Endothelial cell of hepatic sinusoid (primary cell): ENCODE results near the gene KIF1B.

Experiments
- in situ Hi-C: cut with HindIII; loops from 2 replicates; pipeline ENCODE4 v1.10.0; 2017; ENCODE audit warnings: low sequenced_read_pairs

Gene KIF1B

DNA sequence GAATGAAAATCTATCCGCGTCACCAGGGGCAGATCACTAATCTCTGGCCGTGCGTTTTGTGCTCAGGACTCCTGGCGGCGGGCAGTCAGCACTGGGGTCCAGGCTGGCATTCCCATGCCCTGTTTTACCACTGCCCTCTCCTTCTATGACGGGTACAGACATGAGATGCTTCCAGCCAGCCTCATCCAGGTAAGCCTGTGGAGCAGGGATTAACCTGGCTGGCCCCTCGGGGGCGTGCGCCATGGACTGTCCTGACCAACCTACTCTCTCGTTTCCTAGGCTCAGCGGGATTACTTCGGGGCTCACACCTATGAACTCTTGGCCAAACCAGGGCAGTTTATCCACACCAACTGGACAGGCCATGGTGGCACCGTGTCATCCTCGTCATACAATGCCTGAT lies 209.0 kb downstream of the KIF1B start:
- in situ Hi-C loops, result loop anchor here (5.0 kb wide), 1 partner anchor 38 kb away; no protein-coding TSS in a partner anchor

DNA sequence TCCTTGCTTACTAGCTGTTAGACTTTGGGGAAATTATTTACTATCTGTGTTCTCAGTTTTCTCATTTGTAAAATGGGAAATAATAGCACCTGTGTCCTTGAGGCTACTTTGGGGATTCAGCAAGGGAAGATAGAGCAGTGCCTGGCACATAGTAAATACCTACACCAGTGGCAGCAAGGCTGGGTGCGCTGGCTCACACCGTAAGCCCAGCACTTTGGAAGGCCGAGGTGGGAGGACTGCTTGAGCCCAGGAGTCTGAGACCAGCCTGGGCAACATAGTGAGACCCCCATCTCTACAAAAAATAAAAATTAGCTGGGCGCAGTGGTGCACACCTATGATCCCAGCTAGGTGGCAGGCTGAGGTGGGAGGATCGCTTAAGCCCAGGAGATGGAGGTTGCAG lies 211.3 kb downstream of the KIF1B start:
- in situ Hi-C loops, result no loop called here

DNA sequence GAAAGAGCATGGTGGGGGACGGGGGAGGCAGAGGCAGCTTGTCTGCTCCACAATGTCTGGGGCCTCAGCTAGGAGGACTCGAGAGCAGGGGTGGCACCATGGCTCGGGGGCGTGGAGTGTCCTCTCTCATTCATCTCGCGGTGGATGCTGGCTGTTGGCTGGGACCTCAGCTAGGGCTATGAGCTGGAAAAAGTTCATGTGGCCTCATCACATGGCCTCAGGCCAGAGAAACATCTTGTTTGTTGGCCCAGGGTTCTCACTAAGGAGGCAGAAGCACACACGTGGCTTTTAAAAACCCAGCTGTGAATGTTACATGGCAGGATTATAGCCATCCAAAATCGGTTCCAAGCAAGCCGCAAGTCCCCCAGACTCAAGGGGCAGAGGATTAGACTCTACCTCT lies 213.7 kb downstream of the KIF1B start:
- in situ Hi-C loops, result no loop called here

DNA sequence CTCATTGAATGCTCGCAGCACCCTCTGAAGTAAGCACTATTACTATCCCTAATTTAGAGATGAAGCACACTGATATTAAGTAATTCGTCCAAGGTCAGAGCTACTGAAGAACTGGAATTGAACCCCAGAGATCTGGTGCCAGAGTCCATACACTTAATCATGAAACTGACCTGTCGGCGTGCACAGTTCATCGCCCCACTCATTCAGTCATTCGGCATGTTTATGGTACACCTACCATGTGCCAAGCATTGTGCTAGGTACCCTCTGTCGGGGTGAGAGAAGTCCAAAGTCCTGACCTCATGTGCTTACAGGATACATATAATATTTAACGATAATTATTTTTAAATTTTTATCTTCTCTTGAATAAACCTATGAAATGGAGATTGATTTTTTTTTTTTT lies 214.3 kb downstream of the KIF1B start:
- in situ Hi-C loops, result loop anchor here (5.0 kb wide), 1 partner anchor 47 kb away; no protein-coding TSS in a partner anchor

DNA sequence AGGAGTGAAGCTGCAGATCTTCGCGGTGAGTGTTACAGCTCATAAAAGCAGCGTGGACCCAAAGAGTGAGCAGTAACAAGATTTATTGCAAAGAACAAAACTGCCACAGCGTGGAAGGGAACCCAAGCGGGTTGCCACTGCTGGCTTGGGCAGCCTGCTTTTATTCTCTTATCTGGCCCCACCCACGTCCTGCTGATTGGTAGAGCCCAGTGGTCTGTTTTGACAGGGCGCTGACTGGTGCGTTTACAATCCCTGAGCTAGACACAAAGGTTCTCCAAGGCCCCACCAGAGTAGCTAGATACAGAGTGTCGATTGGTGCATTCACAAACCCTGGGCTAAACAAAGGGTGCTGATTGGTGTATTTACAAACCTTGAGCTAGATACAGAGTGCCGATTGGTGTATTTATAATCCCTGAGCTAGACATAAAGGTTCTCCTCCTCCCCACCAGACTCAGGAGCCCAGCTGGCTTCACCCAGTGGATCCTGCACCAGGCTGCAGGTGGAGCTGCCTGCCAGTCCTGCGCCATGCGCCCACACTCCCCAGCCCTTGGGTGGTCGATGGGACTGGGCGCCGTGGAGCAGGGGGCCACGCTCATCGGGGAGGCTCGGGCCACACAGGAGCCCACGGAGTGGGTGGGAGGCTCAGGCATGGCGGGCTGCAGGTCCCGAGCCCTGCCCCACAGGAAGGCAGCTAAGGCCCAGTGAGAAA lies 215.6 kb downstream of the KIF1B start:
- in situ Hi-C loops, result loop anchor here (5.0 kb wide), 1 partner anchor 49 kb away; no protein-coding TSS in a partner anchor

DNA sequence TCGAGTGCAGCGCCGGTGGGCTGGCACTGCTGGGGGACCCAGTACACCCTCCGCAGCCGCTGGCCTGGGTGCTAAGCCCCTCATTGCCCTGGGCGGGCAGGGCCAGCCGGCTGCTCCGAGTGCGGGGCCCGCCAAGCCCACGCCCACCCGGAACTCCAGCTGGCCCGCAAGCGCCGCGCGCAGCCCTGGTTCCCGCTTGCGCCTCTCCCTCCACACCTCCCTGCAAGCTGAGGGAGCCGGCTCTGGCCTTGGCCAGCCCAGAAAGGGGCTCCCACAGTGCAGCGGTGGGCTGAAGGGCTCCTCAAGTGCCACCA lies 216.1 kb downstream of the KIF1B start:
- in situ Hi-C loops, result loop anchor here (5.0 kb wide), 1 partner anchor 49 kb away; no protein-coding TSS in a partner anchor

DNA sequence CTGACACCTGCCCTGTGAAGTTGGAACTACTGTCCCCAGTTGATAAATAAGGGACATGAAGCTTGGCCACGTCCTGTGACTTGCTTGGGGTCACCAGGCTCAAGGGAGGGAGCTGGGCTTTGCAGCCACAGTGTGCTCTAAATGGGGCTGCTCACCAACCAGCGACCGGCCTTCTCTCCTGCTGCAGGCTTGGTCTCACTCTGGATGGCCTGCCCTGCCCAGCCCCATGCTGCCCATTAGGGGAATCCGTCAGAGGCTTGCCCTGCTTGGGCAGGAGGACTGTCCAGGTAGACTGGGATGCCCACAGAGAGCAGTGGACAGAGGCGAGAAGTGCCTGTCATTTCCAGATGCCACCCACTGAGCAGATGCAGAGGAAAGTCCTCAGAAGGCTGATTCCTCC lies 218.6 kb downstream of the KIF1B start:
- in situ Hi-C loops, result loop anchor here (5.0 kb wide), 1 partner anchor 52 kb away; no protein-coding TSS in a partner anchor

DNA sequence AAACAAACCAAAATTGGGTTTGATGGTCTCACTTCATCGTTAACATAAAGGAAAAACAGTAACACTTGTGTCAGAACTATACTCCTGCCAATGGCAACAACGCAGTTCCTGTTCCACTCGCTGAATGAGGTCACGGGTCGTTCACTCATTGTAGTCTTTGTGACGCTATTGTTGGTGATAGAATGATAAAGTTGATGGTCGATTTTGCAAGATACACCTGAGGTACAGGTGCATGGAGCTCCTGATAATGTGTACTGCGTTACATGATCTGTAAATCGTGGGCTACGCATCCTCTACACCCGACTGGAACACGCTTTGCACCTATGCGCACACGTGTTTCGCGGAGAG lies 219.5 kb downstream of the KIF1B start:
- in situ Hi-C loops, result loop anchor here (5.0 kb wide), 1 partner anchor 53 kb away; no protein-coding TSS in a partner anchor

DNA sequence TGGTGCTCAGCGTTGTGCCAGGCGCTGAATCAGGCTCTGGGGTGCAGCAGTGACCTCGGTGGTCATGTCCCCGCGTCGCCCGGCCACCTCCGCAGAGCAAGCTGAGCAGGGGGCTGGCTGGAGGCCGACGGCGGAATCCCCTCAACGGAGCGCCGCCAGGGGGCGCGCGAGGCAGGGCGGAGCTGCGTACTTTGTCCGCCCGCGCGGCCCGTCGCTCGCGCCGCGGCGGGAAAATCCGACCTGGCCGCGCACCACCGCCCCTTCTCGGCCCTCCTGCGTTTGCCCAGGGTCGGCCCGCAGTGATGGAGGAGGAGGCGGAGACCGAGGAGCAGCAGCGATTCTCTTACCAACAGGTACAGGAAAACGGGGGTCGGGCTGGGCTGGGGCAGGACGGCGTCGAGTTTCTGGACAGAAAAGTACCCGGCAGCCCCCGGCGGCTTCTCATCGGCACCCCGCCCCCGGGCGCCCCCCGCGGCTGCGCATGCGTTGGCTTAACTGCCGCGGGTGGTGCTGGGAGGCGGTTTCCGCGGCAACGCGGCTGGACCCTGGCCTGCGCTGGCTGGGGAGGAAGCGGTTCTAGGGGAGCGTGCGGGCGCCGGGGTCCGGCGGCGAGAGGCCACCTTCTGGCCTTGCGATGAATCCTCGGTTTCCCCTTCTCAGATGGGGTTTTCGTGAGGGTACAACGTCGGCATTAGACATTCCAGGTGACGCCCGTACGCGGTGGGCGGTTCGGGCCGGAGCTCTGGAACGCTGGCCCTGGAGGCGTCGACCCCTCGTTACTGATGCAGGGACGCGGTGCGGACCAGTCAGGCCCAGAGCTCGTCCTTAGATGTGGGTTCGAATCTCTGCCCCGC lies 220.1 kb downstream of the KIF1B start, which contains the start of gene CENPS:
Gene CENPS, plus strand, starts transcription at position 218 of the 854 bp plus-strand sequence. Its CDS starts 85 bp downstream, at position 303.
- in situ Hi-C loops, result no loop called here
